GM12801 (cell line): ENCODE results near the gene PLCL2.

Experiments
- TF ChIP-seq, protein P1 (sequence below): IDR thresholded peaks from one replicate; pipeline ENCODE4 v1.5.1; 2011; ENCODE audit warnings: control low read depth; ENCODE audit not compliant: insufficient read length; ENCODE audit errors: extremely low read depth

PLCL2 gene

DNA sequence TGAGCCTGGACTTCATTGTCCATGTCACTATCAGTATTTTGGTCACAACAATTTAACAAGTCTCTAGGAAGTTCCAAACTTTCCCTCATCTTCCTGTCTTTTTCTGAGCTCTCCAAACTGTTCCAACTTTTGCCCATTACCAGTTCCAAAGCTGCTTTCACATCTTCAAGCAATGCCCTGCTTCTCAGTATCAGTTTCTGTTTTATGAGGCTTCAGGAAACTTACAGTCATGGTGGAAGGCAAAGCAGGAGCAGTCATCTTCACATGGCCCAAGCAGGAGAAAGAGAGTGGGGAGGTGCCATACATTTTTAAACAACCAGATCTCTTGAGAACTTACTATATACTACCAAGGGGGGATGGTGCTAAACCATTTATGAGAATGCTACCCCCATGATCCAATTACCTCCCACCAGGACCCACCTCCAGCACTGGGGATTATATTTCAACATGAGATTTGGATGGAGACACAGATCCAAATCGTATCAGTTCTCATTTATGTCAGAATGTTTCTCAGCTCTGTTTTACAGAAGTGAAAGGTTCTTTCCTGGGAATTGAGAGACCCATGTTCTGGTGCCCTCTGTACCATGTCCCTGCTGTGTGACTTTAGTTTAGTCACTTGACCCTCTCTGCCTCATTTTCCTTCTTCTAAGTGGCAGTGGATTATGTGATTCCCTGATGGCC lies 169.7 kb downstream of the PLCL2 start:
- TF ChIP-seq, protein P1, sequence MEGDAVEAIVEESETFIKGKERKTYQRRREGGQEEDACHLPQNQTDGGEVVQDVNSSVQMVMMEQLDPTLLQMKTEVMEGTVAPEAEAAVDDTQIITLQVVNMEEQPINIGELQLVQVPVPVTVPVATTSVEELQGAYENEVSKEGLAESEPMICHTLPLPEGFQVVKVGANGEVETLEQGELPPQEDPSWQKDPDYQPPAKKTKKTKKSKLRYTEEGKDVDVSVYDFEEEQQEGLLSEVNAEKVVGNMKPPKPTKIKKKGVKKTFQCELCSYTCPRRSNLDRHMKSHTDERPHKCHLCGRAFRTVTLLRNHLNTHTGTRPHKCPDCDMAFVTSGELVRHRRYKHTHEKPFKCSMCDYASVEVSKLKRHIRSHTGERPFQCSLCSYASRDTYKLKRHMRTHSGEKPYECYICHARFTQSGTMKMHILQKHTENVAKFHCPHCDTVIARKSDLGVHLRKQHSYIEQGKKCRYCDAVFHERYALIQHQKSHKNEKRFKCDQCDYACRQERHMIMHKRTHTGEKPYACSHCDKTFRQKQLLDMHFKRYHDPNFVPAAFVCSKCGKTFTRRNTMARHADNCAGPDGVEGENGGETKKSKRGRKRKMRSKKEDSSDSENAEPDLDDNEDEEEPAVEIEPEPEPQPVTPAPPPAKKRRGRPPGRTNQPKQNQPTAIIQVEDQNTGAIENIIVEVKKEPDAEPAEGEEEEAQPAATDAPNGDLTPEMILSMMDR, result no peak

DNA sequence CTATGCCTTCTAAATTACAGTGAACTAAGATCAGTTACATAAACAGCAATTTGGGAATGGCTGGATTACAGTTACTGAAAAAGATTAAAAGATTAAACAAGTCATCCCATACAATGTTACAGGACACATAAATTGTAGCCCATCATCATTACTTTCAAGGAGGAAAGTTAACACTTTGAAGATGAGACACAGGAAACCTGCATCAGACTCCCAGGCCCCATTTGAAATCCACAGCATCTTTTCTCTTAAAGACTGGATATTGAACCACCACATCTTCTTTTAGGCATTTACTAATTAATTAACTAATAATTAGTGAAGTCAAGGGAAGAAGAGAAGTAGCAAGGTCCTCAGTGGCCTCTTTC lies 170.2 kb downstream of the PLCL2 start:
- TF ChIP-seq, protein P1, result no peak

DNA sequence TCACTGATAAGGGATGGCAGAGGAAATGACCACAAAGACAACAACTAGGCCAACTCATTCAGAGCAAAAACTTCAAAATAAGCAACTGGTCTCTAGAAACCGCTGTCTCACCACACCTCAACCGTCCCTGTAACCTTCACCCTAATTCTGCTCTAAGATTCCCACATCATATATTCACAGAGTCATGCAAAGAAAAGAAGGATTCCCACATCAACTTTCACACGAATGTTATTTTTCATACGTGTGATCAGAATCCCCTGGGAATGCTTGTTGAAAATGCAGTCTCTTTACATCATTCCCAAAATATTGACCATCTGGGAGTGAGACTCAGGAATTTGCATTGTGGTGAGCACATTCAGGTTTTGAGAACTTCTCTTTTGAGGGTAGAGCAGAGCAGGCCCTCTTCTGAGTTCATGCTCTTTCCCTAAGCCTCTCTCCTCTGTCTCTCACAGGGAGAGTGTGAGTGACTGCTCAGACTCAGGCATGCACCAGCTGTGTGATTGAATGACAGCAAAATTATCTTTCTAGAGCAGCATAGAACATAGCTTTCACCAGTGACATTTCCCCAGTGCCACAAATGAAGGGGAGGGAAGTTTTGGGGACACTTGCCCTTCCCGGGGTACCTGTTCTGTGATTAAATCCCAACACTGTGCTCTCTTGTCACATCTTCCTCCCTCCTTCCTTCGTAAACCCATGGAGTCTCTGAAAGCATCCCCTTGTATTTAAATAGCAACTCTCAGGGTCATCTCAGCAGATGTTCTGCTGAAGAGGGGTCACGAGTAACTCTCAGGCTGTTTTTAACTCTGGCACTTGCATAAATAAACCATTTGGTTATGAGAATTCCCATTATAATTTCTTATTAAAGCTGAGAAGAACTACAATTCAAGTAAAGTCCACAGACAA lies 170.9 kb downstream of the PLCL2 start:
- TF ChIP-seq, protein P1, result no peak

DNA sequence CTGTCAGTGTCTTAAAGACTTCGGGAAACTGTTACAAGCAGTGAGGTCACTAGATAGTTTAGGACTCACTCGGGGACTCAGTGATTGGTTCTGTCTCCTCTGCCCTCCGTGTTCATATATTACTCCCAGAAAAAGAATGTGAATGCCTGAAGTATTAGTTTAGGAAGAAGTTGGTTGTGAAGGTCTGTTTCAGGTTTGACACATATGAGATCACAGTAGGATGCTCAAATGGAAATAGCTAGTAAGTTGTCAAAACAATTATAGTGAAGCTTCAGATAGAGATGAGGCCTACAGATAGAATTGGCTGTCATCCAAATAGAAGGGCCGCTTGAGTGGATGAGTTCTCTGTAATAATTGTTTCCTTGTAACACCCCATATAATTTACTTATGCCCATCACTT lies 172.6 kb downstream of the PLCL2 start:
- TF ChIP-seq, protein P1, result no peak

DNA sequence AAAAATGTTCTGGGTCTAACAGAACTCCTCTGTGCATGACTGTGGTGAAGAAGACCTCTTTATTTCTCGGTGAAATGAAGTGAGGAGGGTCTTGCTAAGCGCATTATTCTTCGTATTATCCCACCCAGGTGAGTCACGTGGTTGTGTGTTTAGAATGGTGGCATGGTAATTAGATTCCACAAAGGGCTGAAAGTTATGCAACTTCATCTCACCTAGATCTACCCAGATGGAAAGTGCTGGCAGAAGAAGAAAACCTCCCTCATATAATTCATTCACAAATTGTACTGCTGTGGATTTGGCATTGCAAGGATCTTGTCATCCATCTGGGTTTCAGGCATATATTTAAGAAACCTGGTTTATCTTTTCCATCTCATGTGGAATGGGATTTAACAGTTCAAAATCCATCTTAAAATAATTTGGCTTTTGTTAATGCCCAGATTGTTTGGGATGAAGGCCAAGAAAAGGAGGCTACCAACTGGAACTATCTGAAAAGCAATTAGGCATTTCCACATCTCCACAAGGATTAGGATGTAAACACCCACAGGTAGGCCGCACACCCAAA lies 175.3 kb downstream of the PLCL2 start:
- TF ChIP-seq, protein P1, result no peak

DNA sequence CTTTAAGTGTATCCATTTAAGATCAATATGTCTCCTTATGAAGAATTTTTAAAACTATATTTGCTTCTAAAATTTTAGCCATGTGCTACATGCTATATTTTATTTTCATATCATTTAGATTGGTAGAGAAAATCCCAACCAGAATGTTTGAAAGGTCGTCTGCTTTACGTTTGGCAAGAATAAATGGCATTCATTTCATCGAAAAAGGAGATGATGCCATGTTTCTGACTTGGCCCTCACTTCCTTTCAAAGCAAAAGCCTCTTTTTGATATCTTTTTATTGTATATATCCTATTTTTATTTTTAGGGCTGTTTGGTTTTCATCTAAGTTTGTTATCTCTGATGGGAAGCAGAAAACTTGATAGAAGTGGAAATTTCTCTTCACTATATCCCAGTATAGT lies 176.2 kb downstream of the PLCL2 start:
- TF ChIP-seq, protein P1, result no peak

DNA sequence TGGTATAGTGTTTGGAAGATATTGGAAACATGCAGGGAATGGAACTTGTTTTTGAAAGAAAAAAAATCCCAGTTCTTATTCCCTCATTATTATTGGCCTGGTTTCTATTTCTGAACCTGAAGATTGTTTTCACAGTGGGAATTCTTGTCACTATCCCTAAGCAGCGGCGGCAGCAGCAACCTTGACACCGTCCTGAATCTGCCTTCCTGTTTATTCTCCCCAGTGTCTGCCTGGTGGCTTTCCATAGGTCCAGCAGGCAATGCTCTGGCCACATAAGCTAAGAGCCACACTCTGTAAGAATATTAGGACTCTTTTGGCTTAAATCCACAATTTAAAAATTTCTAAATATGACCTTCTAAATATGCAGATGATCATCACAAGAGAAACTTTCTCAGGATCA lies 178.0 kb downstream of the PLCL2 start:
- TF ChIP-seq, protein P1, result no peak
